Measurements from ENCODE around the gene SH2D2A.

Gene SH2D2A

DNA sequence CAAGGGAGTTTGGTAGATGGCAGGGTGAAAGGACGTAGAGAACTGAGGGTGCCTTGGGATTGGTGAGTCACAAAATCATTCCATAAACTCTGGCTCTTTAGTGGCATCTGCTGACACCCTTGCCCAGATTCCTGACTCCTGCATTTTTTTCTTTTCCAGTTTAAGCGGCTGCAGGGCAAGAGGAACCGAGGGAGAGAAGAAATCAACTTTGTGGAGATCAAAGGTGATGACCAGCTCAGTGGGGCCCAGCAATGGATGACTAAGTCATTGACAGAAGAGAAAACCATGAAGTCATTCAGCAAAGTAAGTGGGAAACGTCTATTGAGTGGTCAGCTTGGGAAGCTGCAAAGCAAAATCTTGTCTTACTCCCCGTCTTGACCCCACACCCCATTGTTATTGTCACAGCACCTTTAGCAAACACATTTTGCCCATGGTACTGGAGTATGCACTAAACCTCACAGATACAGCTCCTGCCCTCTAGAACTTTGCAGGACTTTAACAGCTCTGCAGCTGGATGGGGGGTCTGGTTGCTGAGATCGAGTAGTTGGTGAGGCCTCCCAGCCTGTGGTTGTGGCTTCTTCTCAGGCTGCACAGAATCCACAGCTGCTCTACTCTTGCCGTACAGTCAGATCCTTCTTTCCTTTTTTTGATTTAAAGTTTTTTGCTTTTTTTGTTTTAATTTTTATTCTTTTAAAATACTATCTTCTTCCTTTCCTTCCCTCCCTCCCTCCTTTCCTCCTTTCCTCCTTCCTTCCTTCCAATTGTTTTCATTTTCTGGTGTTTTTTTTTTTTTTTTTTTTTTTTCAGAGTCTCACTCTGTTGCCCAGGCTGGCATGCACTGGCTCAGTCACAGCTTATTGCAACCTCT is 21.9 kb downstream of the SH2D2A start:
- TF ChIP-seq GATA3 (IDR thresholded peaks at IDR 0.05; ENCODE audit: low read depth, low read length): no peak
- no peak for TF ChIP-seq GATA2 (IDR thresholded peaks at IDR 0.05; ENCODE audit: low read depth, low read length)

DNA sequence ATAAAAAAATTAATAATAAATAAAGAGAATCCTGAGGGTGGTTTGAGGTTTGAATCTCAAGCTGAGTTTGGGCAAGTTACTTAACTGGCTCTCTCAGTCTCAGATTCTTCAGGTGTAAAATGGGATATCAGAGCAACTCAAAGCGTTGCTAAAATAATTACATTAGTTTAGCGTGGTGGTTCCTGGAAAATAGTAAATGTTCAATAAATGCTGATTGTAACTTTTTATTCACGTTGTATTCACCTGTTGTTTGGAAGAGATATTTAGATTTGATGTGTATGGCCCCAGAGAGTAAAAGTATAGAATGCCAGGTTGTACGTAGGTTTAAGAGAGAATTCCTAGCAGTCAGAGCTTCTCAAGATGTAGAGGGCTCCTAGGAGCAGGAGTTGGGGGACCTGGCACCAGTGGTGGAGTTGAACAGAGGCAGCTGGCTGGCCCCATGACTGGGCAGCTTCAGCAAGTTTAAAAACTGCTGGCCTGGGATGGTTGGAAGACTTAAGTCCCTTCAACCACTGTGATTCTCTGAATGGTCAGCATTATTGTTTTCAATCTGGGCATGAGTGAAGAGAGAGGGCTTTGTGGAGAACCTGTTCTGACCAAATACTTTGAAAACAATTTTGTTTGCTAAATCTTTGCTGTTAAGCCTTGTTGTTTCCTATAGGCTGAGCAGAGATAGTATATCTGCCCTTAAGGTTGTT is 26.9 kb downstream of the SH2D2A start:
- no peak for TF ChIP-seq GATA3 (IDR thresholded peaks at IDR 0.05; ENCODE audit: low read depth, low read length)
- TF ChIP-seq GATA2 (IDR thresholded peaks at IDR 0.05; ENCODE audit: low read depth, low read length): no peak

DNA sequence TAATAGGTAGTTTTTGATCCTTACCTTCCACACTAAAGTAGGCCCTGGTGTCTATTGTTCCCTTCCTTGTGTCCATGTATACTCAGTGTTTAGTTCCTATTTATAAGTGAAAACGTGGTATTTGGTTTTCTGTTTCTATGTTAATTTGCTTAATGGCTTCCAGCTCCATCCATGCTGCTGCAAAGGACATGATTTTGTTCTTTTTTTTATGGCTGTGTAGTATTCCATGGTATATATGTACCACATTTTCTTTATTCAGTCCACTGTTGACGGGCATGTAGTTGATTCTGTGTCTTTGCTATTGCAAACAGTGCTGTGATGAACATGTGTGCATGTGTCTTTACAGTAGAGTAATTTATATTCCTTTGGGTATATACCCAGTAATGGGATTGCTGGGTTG is 28.5 kb downstream of the SH2D2A start:
- TF ChIP-seq GATA3 (IDR thresholded peaks at IDR 0.05; ENCODE audit: low read depth, low read length) (no peak), GATA2 (IDR thresholded peaks at IDR 0.05; ENCODE audit: low read depth, low read length) (no peak)

DNA sequence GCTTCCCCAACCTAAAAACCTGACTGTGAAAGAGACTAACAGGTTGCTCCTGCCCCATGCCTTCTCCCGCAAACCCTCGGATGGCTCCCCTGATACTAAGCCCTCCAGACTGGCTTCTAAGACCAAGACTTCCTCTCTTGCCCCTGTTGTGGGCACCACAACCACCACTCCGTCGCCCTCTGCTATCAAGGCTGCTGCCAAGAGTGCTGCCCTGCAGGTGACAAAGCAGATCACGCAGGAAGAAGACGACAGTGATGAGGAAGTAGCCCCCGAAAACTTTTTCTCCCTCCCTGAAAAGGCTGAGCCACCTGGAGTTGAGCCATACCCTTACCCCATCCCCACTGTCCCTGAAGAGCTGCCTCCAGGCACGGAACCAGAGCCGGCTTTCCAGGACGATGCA is 30.0 kb downstream of the SH2D2A start:
- no peak for TF ChIP-seq GATA3 (IDR thresholded peaks at IDR 0.05; ENCODE audit: low read depth, low read length)
- TF ChIP-seq GATA2 (IDR thresholded peaks at IDR 0.05; ENCODE audit: low read depth, low read length): no peak

DNA sequence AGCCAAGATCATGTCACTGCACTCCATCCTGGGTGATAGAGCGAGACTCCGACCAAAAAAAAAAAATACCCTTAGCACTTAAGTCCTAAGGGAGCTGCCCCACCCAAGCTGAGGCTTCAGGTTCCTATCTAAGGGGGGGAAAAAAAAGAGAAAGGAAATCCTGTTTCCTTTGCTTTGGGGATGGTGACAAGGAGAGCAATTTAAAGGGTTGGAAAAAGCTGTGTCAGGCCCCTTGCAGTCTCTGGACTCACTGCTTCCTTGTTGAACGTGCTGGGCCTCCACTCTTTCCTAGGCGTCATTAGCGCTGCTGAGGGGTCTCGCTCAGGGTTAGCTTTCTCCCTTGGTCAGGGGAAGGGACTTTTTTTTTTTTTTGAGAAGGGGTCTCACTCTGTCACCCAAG is 31.2 kb downstream of the SH2D2A start:
- no peak for TF ChIP-seq GATA3 (IDR thresholded peaks at IDR 0.05; ENCODE audit: low read depth, low read length)
- no peak for TF ChIP-seq GATA2 (IDR thresholded peaks at IDR 0.05; ENCODE audit: low read depth, low read length)

DNA sequence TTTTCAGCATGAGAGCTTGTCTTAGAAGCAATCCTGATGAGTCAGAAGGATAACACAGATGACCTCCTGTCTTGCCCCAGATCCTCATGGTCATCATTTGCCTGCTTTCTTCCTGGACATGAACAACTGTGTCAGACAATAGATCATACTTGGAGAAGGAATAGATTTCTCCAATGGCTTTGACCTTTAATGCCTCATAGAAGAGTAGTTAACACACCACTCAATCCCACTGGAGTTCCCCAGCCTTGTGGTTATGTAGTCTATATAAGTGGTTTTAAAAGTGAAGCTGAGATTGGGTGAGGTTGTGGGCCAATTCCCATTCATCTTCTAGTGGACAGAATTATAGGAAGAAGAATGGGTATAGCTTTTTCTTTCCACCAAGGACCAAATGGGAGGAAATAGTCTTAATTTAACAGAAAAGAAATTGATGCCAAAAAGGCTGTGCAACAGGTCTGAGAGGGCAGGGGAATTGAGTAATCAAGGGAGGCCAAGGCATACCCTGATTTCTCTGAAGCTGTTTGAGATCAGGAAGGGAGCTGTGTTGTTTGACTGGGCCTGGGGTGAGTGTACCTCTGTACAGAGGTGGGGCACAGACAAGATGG is 35.0 kb downstream of the SH2D2A start:
- no peak for TF ChIP-seq GATA2 (IDR thresholded peaks at IDR 0.05; ENCODE audit: low read depth, low read length)

DNA sequence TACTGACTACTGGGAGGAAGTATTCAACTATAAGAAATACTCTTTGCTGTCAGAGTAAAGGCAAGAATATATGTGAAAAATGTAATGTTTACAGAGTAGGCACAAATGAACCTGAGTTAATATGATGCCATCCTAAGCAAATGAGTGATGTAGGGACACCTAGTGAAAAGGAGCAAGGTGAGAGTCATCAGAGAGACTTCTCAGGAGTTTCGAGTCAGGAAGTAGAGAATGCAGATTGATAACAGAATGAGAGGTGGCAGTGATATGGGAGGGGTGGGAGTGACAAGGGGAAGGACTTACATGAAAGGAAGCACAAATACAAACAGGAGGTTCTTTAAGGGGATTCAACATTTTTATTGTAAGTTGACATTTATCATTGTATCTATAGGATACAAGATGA is 39.1 kb downstream of the SH2D2A start:
- no peak for TF ChIP-seq GATA3 (IDR thresholded peaks at IDR 0.05; ENCODE audit: low read depth, low read length)
- no peak for TF ChIP-seq GATA2 (IDR thresholded peaks at IDR 0.05; ENCODE audit: low read depth, low read length)

DNA sequence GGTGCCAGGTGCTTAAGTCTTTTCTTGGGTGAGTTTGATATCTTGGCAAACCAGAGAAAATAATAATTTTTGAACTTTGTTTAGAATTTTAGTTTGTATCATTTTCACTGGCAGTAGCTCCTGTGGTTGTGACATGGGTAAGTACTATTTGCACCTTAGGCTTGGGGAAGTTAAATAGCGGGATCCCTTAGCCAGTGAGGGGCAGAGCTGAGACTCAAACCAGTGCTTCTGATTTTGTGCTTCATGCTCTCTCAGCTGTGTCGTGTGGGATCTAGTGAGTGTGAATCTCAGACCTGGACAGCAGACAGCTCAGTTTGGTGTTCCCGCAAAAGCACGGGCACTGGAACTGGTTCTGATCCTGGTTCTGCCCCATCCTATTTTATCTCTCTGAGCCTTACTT is 39.7 kb downstream of the SH2D2A start:
- no peak for TF ChIP-seq GATA2 (IDR thresholded peaks at IDR 0.05; ENCODE audit: low read depth, low read length)
- TF ChIP-seq GATA3 (IDR thresholded peaks at IDR 0.05; ENCODE audit: low read depth, low read length): no peak

- TF ChIP-seq GATA3 (IDR thresholded peaks at IDR 0.05; ENCODE audit: low read depth, low read length) (no peak), GATA2 (IDR thresholded peaks at IDR 0.05; ENCODE audit: low read depth, low read length) (no peak)
Observed at GRCh38 chr1:156775799-156776198, 40.8 kb downstream of the SH2D2A start.

DNA sequence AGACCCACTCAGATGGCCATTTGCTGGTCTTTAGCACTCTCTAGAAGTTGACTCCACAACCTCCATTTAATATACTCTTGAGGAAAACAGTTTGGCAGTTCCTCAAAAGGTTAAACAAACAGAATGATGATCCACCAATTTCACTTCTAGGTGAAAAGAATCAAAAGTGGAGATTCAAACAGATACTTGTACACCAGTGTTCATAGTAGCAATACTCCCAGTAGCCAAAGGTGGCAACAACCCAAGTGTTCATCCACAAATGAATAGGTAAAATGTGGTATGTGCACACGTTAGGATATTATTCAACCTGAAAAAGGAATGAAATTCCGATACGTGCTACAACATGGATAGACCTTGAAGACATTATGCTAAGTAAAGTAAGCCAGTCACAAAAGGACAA is 43.0 kb downstream of the SH2D2A start:
- TF ChIP-seq GATA2 (IDR thresholded peaks at IDR 0.05; ENCODE audit: low read depth, low read length) (no peak), GATA3 (IDR thresholded peaks at IDR 0.05; ENCODE audit: low read depth, low read length) (no peak)

DNA sequence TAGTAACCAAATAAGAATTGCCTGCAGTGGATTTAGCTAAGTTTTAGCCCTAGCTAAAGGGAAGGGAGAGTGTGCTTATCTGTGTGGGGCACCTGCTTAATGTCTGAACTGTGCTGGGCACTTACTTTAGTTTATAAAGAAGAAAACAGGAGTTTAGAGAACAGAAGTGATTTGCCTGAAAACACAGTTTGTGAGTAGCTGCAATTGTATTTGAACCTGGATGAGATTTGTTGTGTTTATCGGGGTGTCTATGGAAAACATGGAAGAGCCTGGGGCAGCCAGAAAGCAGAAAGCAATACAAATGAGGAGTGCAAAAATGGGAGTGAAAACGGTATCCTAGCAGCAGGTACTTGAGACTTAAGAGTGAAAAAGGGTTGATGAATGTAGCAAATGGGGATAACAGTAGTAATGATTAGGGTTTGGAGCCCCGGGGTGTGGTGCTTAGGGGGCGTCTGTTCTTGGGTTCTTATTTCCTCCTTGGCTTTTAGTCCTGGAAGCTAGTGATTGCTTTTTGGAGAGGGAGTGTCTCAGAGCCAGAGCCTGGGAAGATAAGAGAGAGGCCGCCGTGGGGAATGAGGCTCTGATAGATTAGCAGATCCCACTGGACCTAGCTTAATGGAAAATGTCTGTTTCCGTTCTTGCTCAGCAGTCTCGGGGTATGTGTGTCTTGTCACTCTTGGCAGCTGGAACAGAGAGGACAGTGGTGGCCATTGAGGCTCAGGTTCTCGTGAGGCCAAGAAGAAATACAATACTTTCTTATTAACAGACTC is 43.7 kb downstream of the SH2D2A start:
- TF ChIP-seq GATA2 (IDR thresholded peaks at IDR 0.05; ENCODE audit: low read depth, low read length): peak; percentile 97
- peak; percentile 80 for TF ChIP-seq GATA3 (IDR thresholded peaks at IDR 0.05; ENCODE audit: low read depth, low read length)

GRCh38 chr1:156772222-156772621 is 44.4 kb downstream of the SH2D2A start:
- TF ChIP-seq GATA2 (IDR thresholded peaks at IDR 0.05; ENCODE audit: low read depth, low read length) (no peak), GATA3 (IDR thresholded peaks at IDR 0.05; ENCODE audit: low read depth, low read length) (no peak; the same call in 1 of the 2 replicates)

DNA sequence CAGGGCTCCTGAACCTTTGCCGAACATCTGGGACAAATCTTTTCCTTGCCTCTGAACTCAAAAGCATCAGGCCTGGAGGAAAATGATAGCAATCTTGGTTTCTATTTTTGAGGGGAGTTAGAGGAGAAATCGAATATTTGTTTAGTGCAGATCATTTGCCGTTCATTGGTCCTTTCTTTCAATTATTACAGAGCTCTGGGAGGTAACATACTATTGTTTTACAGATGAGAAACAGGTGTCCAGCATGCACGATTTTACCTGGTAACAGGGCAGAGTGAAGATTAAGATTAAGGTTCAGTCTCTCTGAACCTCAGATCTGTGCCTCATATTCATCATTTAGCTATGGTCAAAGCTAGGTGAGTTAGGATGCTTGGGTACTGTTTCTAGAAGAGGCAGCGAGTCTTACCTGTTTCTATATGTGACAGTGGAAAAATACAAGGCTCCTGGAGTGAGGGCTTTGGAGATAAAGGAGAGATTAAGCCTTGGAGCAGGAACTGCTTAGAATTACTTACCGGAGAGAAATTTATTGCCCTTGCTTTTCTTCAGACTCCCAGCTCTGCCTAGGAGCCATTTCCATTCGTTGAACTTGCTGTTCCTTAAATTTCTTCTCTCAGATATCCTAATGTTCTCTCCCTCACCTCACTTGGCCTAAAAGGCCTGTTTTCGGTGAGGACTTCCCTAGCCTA is 47.9 kb downstream of the SH2D2A start:
- peak; percentile 27; the same call in 1 of the 2 replicates for TF ChIP-seq GATA3 (IDR thresholded peaks at IDR 0.05; ENCODE audit: low read depth, low read length)
- TF ChIP-seq GATA2 (IDR thresholded peaks at IDR 0.05; ENCODE audit: low read depth, low read length): peak; percentile 70; the same call in 1 of the 2 replicates
